SK-N-SH (cell line): Measurements from ENCODE around the gene PALM2AKAP2. TPM values are rescaled to one million over a fixed set of nuclear protein-coding genes. Genes with fewer than 3 reads are reported as not detected.

Source experiments
- CTCF ChIA-PET: fragments of 300-600, 350-600 bp; formaldehyde crosslinking; extraction: SDS; loops from one replicate; lab custom pipeline; 2021; lab: Yijun Ruan, JAX
- POLR2A ChIA-PET: fragments of 350-600 bp; sonication (Branson Sonifier 250); formaldehyde crosslinking; extraction: SDS; loops from one replicate; lab custom pipeline; 2020; ENCODE audit warnings: antibody characterized with exemption, inconsistent platforms; lab: Yijun Ruan, JAX
- DNase-seq: peaks from one replicate; pipeline ENCODE4 v3.0.0; 2012
- H2AFZ ChIP-seq: fragments of 200-600 bp; sonication (generic); 2 replicates; pipeline ENCODE4 v1.8.1; 2016; ENCODE audit warnings: antibody characterized with exemption, mild to moderate bottlenecking, low read depth
- H3F3A ChIP-seq: fragments of 200-600 bp; sonication (generic); replicated peaks from 2 replicates; pipeline ENCODE3; 2016; ENCODE audit warnings: antibody characterized with exemption, mild to moderate bottlenecking; ENCODE audit not compliant: insufficient read depth
- H3K27ac ChIP-seq, 2 experiments: fragments of 200-500 bp in 1 of 2; fragments of 200-600 bp in 1 of 2; sonication (Bioruptor generic) in 1 of 2; sonication (generic), shearing (Covaris generic) in 1 of 2; 2 replicates each; pipeline versions ENCODE4 v1.5.1 to v1.6.1; 2014 to 2016; ENCODE audit warnings: low read depth in 2 of 2, inconsistent platforms in 1 of 2, low read length in 1 of 2, mild to moderate bottlenecking in 1 of 2, mixed read lengths in 1 of 2
- H3K27me3 ChIP-seq: fragments of 200-600 bp; sonication (generic), shearing (Covaris generic); 2 replicates; pipeline ENCODE4 v1.6.1; 2016; ENCODE audit warnings: mixed run types; ENCODE audit not compliant: insufficient read depth
- H3K36me3 ChIP-seq, 2 experiments: fragments of 200-500 bp in 1 of 2; fragments of 200-600 bp in 1 of 2; sonication (Bioruptor generic) in 1 of 2; sonication (generic) in 1 of 2; replicated peaks in 1 of 2; 2 replicates each; pipeline versions ENCODE3 to v1.5.1; 2014 to 2016; ENCODE audit warnings: low read length in 1 of 2, mild to moderate bottlenecking in 1 of 2; ENCODE audit not compliant: insufficient read depth in 2 of 2, control insufficient read depth in 1 of 2
- H3K4me1 ChIP-seq, 2 experiments: fragments of 200-500 bp in 1 of 2; fragments of 200-600 bp in 1 of 2; sonication (Bioruptor generic) in 1 of 2; sonication (generic), shearing (Covaris generic) in 1 of 2; 2 replicates each; pipeline versions ENCODE4 v1.5.1 to v1.6.1; 2014 to 2016; ENCODE audit warnings: low read depth in 1 of 2, low read length in 1 of 2, mixed run types in 1 of 2; ENCODE audit not compliant: insufficient read depth in 2 of 2, control insufficient read depth in 1 of 2
- H3K4me2 ChIP-seq: fragments of 200-600 bp; sonication (generic), shearing (Covaris generic); 2 replicates; pipeline ENCODE4 v1.6.1; 2017; ENCODE audit warnings: mixed run types
- H3K4me3 ChIP-seq, 2 experiments: fragments of 200-500 bp in 1 of 2; fragments of 200-600 bp in 1 of 2; sonication (Bioruptor generic) in 1 of 2; sonication (generic), shearing (Covaris generic) in 1 of 2; 2 replicates each; pipeline versions ENCODE4 v1.5.1 to v1.8.1; 2014 to 2016; ENCODE audit warnings: low read depth in 2 of 2, inconsistent platforms in 1 of 2, low read length in 1 of 2, mild to moderate bottlenecking in 1 of 2, mixed read lengths in 1 of 2, moderate library complexity in 1 of 2
- H3K79me2 ChIP-seq: fragments of 200-600 bp; sonication (generic); 2 replicates; pipeline ENCODE4 v1.8.1; 2017; ENCODE audit warnings: mild to moderate bottlenecking; ENCODE audit not compliant: insufficient read depth
- H3K9ac ChIP-seq: fragments of 200-600 bp; sonication (generic); 2 replicates; pipeline ENCODE4 v1.6.1; 2017; ENCODE audit warnings: mixed run types
- H3K9me2 ChIP-seq: fragments of 200-600 bp; sonication (generic); 2 replicates; pipeline ENCODE4 v1.6.1; 2017; ENCODE audit warnings: mixed run types
- H3K9me3 ChIP-seq: fragments of 200-600 bp; sonication (generic); 2 replicates; pipeline ENCODE4 v1.6.1; 2017; ENCODE audit warnings: mixed run types, mild to moderate bottlenecking, moderate library complexity
- H4K20me1 ChIP-seq: fragments of 200-600 bp; sonication (generic); 2 replicates; pipeline ENCODE4 v1.6.1; 2017; ENCODE audit warnings: mild to moderate bottlenecking, mixed run types; ENCODE audit not compliant: insufficient read depth
- ELF1 ChIP-seq: IDR thresholded peaks from 2 replicates; pipeline ENCODE4 v1.4.0; 2012
- EP300 ChIP-seq, 2 experiments: IDR thresholded peaks; 2 replicates each; pipeline versions ENCODE4 v1.4.0 to v1.6.1; 2012; ENCODE audit warnings: borderline replicate concordance in 1 of 2, low read depth in 1 of 2, low read length in 1 of 2
- FOSL2 ChIP-seq: IDR thresholded peaks from 2 replicates; pipeline ENCODE4 v1.4.0; 2012; ENCODE audit warnings: low read depth, mild to moderate bottlenecking, moderate library complexity, borderline replicate concordance
- FOXM1 ChIP-seq: IDR thresholded peaks from 2 replicates; pipeline ENCODE4 v1.4.0; 2012; ENCODE audit warnings: low read depth, mild to moderate bottlenecking
- GABPA ChIP-seq: IDR thresholded peaks from 2 replicates; pipeline ENCODE4 v1.4.0; 2012; ENCODE audit warnings: low read depth, mild to moderate bottlenecking
- GATA2 ChIP-seq: sonication (generic); formaldehyde crosslinking; IDR thresholded peaks from 2 replicates; pipeline ENCODE4 v1.5.0; 2020; ENCODE audit warnings: mild to moderate bottlenecking, missing genetic modification reagents
- JUND ChIP-seq: IDR thresholded peaks from 2 replicates; pipeline ENCODE4 v1.4.0; 2012
- MEF2A ChIP-seq: IDR thresholded peaks from 2 replicates; pipeline ENCODE4 v1.4.0; 2012; ENCODE audit warnings: low read depth, borderline replicate concordance
- MXI1 ChIP-seq: IDR thresholded peaks from 2 replicates; pipeline ENCODE4 v1.6.1; 2012; ENCODE audit warnings: mild to moderate bottlenecking, low read depth, low read length, improper control_type of control experiment
- NFIC ChIP-seq: IDR thresholded peaks from 2 replicates; pipeline ENCODE4 v1.4.0; 2012; ENCODE audit warnings: borderline replicate concordance
- POLR2AphosphoS5 ChIP-seq: IDR thresholded peaks from 2 replicates; pipeline ENCODE4 v1.6.1; 2012; ENCODE audit warnings: low read depth, low read length
- RAD21 ChIP-seq: IDR thresholded peaks from 2 replicates; pipeline ENCODE4 v1.6.1; 2012; ENCODE audit warnings: mild to moderate bottlenecking, low read length
- REST ChIP-seq: IDR thresholded peaks from 2 replicates; pipeline ENCODE4 v1.6.1; 2012; ENCODE audit warnings: mild to moderate bottlenecking, low read depth, low read length, moderate library complexity
- RFX5 ChIP-seq: IDR thresholded peaks from 2 replicates; pipeline ENCODE4 v1.6.1; 2012; ENCODE audit warnings: mild to moderate bottlenecking, improper control_type of control experiment, low read length
- RXRA ChIP-seq: IDR thresholded peaks from 2 replicates; pipeline ENCODE4 v1.4.0; 2012; ENCODE audit warnings: low read depth, mild to moderate bottlenecking, borderline replicate concordance
- SIN3A ChIP-seq: IDR thresholded peaks from 2 replicates; pipeline ENCODE4 v1.6.1; 2012; ENCODE audit warnings: low read depth, mild to moderate bottlenecking, low read length, moderate library complexity, borderline replicate concordance
- SMC3 ChIP-seq: IDR thresholded peaks from 2 replicates; pipeline ENCODE4 v1.6.1; 2012; ENCODE audit warnings: low read depth, low read length, improper control_type of control experiment
- TCF12 ChIP-seq: IDR thresholded peaks from 2 replicates; pipeline ENCODE4 v1.4.0; 2012
- TEAD4 ChIP-seq: IDR thresholded peaks from 2 replicates; pipeline ENCODE4 v1.4.0; 2012; ENCODE audit warnings: mild to moderate bottlenecking, borderline replicate concordance; ENCODE audit not compliant: insufficient read depth
- USF2 ChIP-seq: fragments of 150-350 bp; IDR thresholded peaks from 2 replicates; pipeline ENCODE4 v1.6.1; 2017; ENCODE audit warnings: antibody characterized with exemption, low read length, low read depth, borderline replicate concordance
- YY1 ChIP-seq: IDR thresholded peaks from 2 replicates; pipeline ENCODE4 v1.4.0; 2012; ENCODE audit warnings: low read depth, mild to moderate bottlenecking
- WGBS: methylation state at CpG from one replicate; pipeline ENCODE4 v1.1.6; 2017; ENCODE audit warnings: low lambda C conversion rate; 5-methylcytosine and 5-hydroxymethylcytosine counted together
- polyA plus RNA-seq, 3 experiments: library from polyadenylated mRNA; depleted of rRNA; stranded (reverse); fragments of >200 nt; gene quantifications; 2 replicates each; pipeline ENCODE4 v1.2.3, GENCODE V29; 2012
- TF ChIP-seq, protein P1 (sequence below): IDR thresholded peaks from 2 replicates; pipeline ENCODE4; 2012
- TF ChIP-seq, protein P2 (sequence below): IDR thresholded peaks from 2 replicates; pipeline ENCODE4 v1.4.0; 2012; ENCODE audit warnings: low read depth, borderline replicate concordance
- TF ChIP-seq, protein P3 (sequence below): IDR thresholded peaks from 2 replicates; pipeline ENCODE4 v1.4.0; 2012; ENCODE audit warnings: low read depth, borderline replicate concordance
- TF ChIP-seq, protein P4 (sequence below): fragments of 150-350 bp; IDR thresholded peaks from 2 replicates; pipeline ENCODE4 v1.6.1; 2016; ENCODE audit warnings: mild to moderate bottlenecking, low read depth, low read length

The PALM2AKAP2 gene
- polyA plus RNA-seq, 1 of the 3 experiments (the other 2 are of a cell fraction): 4.3 TPM

DNA sequence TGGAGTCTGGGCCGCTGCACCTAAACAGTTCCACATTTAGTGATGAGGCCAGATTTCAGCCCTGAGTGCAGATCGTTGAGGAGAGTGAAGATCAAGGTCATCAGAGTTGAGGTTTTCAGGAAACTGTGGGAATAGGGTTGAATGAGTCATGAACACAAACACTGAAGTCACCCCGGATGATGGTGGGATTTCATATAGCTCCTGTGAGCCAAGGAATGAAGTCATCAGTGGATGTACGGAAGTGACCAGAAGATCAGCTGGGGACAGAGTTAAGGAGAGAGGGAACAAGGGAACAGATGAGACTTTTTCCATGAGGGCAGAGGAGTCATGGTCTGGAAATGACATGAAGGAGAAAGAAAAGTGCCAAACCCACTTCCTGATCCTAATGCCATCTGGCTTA is 36.5 kb downstream of the PALM2AKAP2 start:
- peak overlapping the region; percentile 74 for H3K4me2 ChIP-seq
- no peaks in the 10 kb centered on the region for H3K9me2 ChIP-seq
- peak overlapping the region; percentile 82 for H3K9ac ChIP-seq
- H3K9me3 ChIP-seq: no peaks in the 10 kb centered on the region
- 7% methylated on average over 4 of the region's 4 CpGs for whole genome bisulfite sequencing
- no peak overlapping the region for H3K4me3 ChIP-seq
- no peaks in the 10 kb centered on the region for H4K20me1 ChIP-seq
- CTCF ChIA-PET: interaction anchor here (0.6 to 4.0 kb wide), 5 partner anchors 16 to 573 kb away, joined by 3 to 25 read pairs (median 3); no protein-coding TSS in a partner anchor
- POLR2A ChIA-PET: no interaction called here
- peaks cover 67% of the 10 kb centered on the region for H3K79me2 ChIP-seq
- H3K4me1 ChIP-seq: peaks cover 10 to 27% of the 10 kb centered on the region in 2 experiments
- no peaks in the 10 kb centered on the region for H3K27me3 ChIP-seq
- peak overlapping the region; percentile 50 to 100; a peak in 3 of 4 replicates for H3K27ac ChIP-seq
- peaks cover 34% of the 10 kb centered on the region for H3F3A ChIP-seq
- no peaks in the 10 kb centered on the region for H3K36me3 ChIP-seq
- no peak for DNase-seq
- H2AFZ ChIP-seq: no peak overlapping the region
- no peak for TF ChIP-seq USF2
- TF ChIP-seq EP300 (IDR thresholded peaks at IDR 0.05; ENCODE audit: borderline replicate concordance in 1 of 2, low read depth in 1 of 2, low read length in 1 of 2): peak in 1 of 2 experiments; percentile 97; a peak in 2 of 4 replicates
- TF ChIP-seq ELF1: peak; percentile 86
- peak; percentile 98 for TF ChIP-seq FOSL2
- TF ChIP-seq, protein P1, sequence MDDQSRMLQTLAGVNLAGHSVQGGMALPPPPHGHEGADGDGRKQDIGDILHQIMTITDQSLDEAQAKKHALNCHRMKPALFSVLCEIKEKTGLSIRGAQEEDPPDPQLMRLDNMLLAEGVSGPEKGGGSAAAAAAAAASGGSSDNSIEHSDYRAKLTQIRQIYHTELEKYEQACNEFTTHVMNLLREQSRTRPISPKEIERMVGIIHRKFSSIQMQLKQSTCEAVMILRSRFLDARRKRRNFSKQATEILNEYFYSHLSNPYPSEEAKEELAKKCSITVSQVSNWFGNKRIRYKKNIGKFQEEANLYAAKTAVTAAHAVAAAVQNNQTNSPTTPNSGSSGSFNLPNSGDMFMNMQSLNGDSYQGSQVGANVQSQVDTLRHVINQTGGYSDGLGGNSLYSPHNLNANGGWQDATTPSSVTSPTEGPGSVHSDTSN: peak; percentile 91
- peak; percentile 88 for TF ChIP-seq POLR2AphosphoS5
- no peak for TF ChIP-seq RAD21
- TF ChIP-seq, protein P2, sequence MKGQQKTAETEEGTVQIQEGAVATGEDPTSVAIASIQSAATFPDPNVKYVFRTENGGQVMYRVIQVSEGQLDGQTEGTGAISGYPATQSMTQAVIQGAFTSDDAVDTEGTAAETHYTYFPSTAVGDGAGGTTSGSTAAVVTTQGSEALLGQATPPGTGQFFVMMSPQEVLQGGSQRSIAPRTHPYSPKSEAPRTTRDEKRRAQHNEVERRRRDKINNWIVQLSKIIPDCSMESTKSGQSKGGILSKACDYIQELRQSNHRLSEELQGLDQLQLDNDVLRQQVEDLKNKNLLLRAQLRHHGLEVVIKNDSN: no peak
- TF ChIP-seq YY1: 0 out of 2 replicates have a peak, but pooled peaks have one; percentile 25
- peak; percentile 87 for TF ChIP-seq FOXM1
- no peak for TF ChIP-seq RFX5
- peak; percentile 100 for TF ChIP-seq RXRA
- TF ChIP-seq NFIC: peak; percentile 99
- TF ChIP-seq SIN3A: peak; percentile 81; the same call in 1 of the 2 replicates
- TF ChIP-seq SMC3: peak; percentile 3; the same call in 1 of the 2 replicates
- TF ChIP-seq TCF12: peak; percentile 97
- TF ChIP-seq JUND: peak; percentile 97
- peak; percentile 94 for TF ChIP-seq MEF2A
- TF ChIP-seq, protein P3, sequence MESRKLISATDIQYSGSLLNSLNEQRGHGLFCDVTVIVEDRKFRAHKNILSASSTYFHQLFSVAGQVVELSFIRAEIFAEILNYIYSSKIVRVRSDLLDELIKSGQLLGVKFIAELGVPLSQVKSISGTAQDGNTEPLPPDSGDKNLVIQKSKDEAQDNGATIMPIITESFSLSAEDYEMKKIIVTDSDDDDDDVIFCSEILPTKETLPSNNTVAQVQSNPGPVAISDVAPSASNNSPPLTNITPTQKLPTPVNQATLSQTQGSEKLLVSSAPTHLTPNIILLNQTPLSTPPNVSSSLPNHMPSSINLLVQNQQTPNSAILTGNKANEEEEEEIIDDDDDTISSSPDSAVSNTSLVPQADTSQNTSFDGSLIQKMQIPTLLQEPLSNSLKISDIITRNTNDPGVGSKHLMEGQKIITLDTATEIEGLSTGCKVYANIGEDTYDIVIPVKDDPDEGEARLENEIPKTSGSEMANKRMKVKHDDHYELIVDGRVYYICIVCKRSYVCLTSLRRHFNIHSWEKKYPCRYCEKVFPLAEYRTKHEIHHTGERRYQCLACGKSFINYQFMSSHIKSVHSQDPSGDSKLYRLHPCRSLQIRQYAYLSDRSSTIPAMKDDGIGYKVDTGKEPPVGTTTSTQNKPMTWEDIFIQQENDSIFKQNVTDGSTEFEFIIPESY: peak; percentile 87; the same call in 1 of the 2 replicates
- peak; percentile 29; the same call in 1 of the 2 replicates for TF ChIP-seq GABPA
- TF ChIP-seq, protein P4, sequence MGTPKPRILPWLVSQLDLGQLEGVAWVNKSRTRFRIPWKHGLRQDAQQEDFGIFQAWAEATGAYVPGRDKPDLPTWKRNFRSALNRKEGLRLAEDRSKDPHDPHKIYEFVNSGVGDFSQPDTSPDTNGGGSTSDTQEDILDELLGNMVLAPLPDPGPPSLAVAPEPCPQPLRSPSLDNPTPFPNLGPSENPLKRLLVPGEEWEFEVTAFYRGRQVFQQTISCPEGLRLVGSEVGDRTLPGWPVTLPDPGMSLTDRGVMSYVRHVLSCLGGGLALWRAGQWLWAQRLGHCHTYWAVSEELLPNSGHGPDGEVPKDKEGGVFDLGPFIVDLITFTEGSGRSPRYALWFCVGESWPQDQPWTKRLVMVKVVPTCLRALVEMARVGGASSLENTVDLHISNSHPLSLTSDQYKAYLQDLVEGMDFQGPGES: no peak
- peak; percentile 71; the same call in 1 of the 2 replicates for TF ChIP-seq REST
- TF ChIP-seq GATA2 (CRISPR knock-in tag): no peak
- TF ChIP-seq MXI1: no peak
- TF ChIP-seq TEAD4: peak; percentile 93
